ENCODE data around the gene PSME3IP1. TPM values are rescaled to one million over a fixed set of nuclear protein-coding genes. Genes with fewer than 3 reads are reported as not detected.

Gene PSME3IP1
- total and polyA plus RNA-seq, 5 experiments from 2014 or later: 66.0 to 158 (median 81.4) TPM

DNA sequence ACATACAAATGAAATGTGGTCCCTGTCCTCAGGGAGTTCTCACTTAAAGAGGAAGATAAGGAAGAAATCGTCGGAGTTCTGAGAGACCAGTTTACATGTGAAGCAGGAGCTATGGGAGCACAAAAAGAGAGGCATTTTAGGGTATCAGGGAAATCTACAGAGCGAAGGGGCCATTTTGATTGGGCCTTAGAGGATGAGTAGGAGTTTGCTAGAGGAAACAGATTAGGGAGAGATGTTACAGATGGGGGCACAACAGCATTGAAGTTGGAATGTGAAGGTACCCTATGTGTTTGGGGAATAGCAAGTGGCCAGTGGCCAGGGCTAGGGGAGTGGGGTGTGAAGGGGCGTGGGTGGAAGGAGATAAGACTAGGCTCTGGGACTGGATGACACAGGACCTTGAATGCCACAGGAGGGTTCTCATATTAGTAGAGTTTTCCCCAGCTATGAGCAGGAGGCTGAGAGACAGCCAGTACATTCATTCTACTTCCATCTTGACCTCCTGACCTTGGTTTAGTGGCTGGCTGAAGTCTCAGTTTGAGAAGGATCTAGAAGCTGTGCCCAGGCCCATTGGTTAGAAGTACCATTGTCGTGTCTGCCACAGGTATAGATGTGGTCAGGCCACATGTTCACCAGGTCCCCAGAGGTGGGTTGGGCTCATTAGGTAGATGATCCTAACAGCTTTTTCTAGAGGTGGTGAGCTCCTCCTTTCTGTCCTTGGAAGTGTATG is 58.6 kb downstream of the PSME3IP1 start:
- H3K9me3 Mint-ChIP-seq: no peaks in the 10 kb centered on the region
- no peak for ATAC-seq
- peak overlapping the region; percentile 89 to 98 (median 96) for H3K27ac Mint-ChIP-seq
- no peak for DNase-seq
- peak overlapping the region in 8 of 10 donors; percentile 27 to 76 (median 63) for H3K4me3 Mint-ChIP-seq
- no peaks in the 10 kb centered on the region for H3K27me3 Mint-ChIP-seq
- POLR2A ChIA-PET: interaction anchor here (0.5 to 2.8 kb wide), 10 partner anchors 8 to 136 kb away, joined by 3 to 16 read pairs (median 6); partner anchors contain the start of gene CPNE2
- peaks cover 67 to 94% (median 84%) of the 10 kb centered on the region in 4 donors for H3K4me1 Mint-ChIP-seq
- no peaks in the 10 kb centered on the region for H3K36me3 Mint-ChIP-seq

- Mint-ChIP-seq H3K27ac (peak overlapping the region; percentile 85 to 98 (median 96)), H3K4me1 (peaks cover 62 to 86% (median 77%) of the 10 kb centered on the region in 4 donors), H3K36me3 (no peaks in the 10 kb centered on the region), H3K27me3 (no peaks in the 10 kb centered on the region), H3K9me3 (no peaks in the 10 kb centered on the region), H3K4me3 (peak overlapping the region in 7 of 10 donors; percentile 8 to 75 (median 30))
- DNase-seq (no peak), ATAC-seq (no peak)
- POLR2A ChIA-PET: interaction anchor here (0.6 to 2.8 kb wide), 8 partner anchors 9 to 140 kb away, joined by 3 to 16 read pairs (median 6); partner anchors contain the start of gene CPNE2
Observed at GRCh38 chr16:57126411-57126810, 59.4 kb downstream of the PSME3IP1 start.

DNA sequence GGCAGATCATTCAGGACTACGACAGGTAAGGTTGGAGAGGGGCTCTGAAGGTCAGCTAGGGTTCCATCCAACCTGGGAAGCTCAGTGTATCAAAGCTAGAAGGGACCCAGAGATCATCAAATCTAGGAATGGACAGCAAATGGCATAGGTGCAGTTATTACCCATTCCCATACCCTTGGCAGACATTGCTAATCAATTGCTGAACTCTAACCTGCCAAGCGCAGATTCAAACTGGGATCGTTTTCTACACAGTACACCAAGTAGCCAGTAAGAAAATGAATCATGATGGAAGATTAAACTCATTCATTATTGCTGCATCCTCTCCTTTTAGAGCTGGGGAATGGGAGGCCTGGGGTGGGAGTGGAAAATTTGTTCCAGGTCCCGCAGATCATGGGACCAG is 59.9 kb downstream of the PSME3IP1 start:
- POLR2A ChIA-PET: interaction anchor here (0.6 to 2.8 kb wide), 4 partner anchors 9 to 139 kb away, joined by 3 to 16 read pairs (median 6); no protein-coding TSS in a partner anchor
- Mint-ChIP-seq H3K27ac (peak overlapping the region in 9 of 10 donors; percentile 60 to 98 (median 96)), H3K27me3 (no peaks in the 10 kb centered on the region), H3K4me3 (peak overlapping the region in 3 of 10 donors; percentile 15 to 41 (median 30)), H3K4me1 (peaks cover 61 to 81% (median 72%) of the 10 kb centered on the region in 4 donors), H3K36me3 (no peaks in the 10 kb centered on the region), H3K9me3 (no peaks in the 10 kb centered on the region)
- ATAC-seq: no peak
- DNase-seq: no peak

GRCh38 chr16:57125376-57125775 is 60.5 kb downstream of the PSME3IP1 start:
- Mint-ChIP-seq H3K4me1 (peaks cover 57 to 75% (median 67%) of the 10 kb centered on the region in 4 donors), H3K9me3 (no peaks in the 10 kb centered on the region), H3K4me3 (peak overlapping the region in 3 of 10 donors; percentile 9 to 30 (median 29)), H3K36me3 (no peaks in the 10 kb centered on the region), H3K27ac (peak overlapping the region in 7 of 10 donors; percentile 27 to 98 (median 92)), H3K27me3 (no peaks in the 10 kb centered on the region)
- ATAC-seq (no peak), DNase-seq (no peak)
- POLR2A ChIA-PET: interaction anchor here (2.8 kb wide), 1 partner anchor 10 kb away, joined by 16 read pairs; no protein-coding TSS in a partner anchor

- H3K9me3 Mint-ChIP-seq: no peaks in the 10 kb centered on the region
- peak overlapping the region; percentile 86 to 98 (median 92) for H3K27ac Mint-ChIP-seq
- peak in 2 of 10 donors; percentile 34 to 45 for DNase-seq
- peak; percentile 29 to 30 for ATAC-seq
- no peaks in the 10 kb centered on the region for H3K36me3 Mint-ChIP-seq
- H3K4me3 Mint-ChIP-seq: peak overlapping the region in 9 of 10 donors; percentile 50 to 82 (median 67)
- H3K4me1 Mint-ChIP-seq: peaks cover 48 to 63% (median 56%) of the 10 kb centered on the region in 4 donors
- H3K27me3 Mint-ChIP-seq: no peaks in the 10 kb centered on the region
- POLR2A ChIA-PET: interaction anchor here (0.6 to 1.6 kb wide), 10 partner anchors 10 to 875 kb away, joined by 3 to 4 read pairs (median 3); no protein-coding TSS in a partner anchor
Observed at GRCh38 chr16:57123974-57124674, 61.7 kb downstream of the PSME3IP1 start.

DNA sequence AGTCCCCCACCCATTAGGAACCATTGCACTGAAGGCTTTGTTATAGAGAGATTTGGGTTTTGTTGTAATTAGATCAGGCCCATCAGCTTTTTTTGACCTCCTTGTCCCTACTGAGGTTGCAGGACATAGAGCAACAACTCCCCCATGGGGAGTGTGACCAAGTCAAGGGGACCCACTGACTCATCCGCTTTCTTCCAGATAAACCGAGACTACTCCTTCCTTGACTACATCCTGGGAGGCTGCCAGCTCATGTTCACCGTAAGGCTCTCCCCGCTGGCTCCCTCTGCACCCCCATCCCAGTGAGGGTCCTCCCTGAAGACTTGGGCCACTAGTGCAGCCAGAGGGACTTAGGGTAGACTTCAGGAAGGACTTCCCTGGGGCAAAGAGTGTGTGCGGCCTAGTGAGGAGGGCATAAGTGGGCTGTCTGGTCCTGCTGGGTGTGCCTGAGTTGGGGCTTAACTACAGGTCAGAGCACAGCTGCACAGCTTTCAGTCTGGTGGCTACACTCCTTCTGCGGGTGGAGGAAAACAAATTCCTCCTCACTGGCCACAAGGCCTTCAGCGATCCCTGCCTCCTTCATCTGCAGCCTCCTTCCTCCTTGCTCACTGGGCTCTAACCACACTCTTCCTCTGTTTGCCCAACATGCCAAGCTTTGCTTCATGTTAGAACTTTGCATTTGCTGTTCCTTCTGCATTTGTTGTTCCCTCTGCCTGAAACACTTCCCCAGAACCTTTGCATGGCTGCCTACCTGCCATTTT is 62.4 kb downstream of the PSME3IP1 start:
- Mint-ChIP-seq H3K27me3 (no peaks in the 10 kb centered on the region), H3K27ac (peak overlapping the region; percentile 86 to 98 (median 92)), H3K36me3 (no peaks in the 10 kb centered on the region), H3K4me3 (peak overlapping the region in 9 of 10 donors; percentile 50 to 82 (median 67)), H3K4me1 (peaks cover 41 to 57% (median 49%) of the 10 kb centered on the region in 4 donors), H3K9me3 (no peaks in the 10 kb centered on the region)
- ATAC-seq: no peak
- no peak for DNase-seq
- POLR2A ChIA-PET: interaction anchor here (0.7 to 1.6 kb wide), 8 partner anchors 12 to 876 kb away, joined by 3 to 5 read pairs (median 3); no protein-coding TSS in a partner anchor

GRCh38 chr16:57118461-57119084 is 67.3 kb downstream of the PSME3IP1 start:
- POLR2A ChIA-PET: interaction anchor here (0.6 to 1.2 kb wide), 3 partner anchors 13 to 100 kb away, joined by 3 to 4 read pairs (median 3); no protein-coding TSS in a partner anchor
- H3K9me3 Mint-ChIP-seq: peaks cover 0 to 2% (median 0%) of the 10 kb centered on the region in 9 donors
- H3K27me3 Mint-ChIP-seq: no peaks in the 10 kb centered on the region
- H3K4me1 Mint-ChIP-seq: peaks cover 5 to 19% (median 8%) of the 10 kb centered on the region in 4 donors
- H3K36me3 Mint-ChIP-seq: no peaks in the 10 kb centered on the region
- ATAC-seq: no peak
- H3K27ac Mint-ChIP-seq: peak overlapping the region in 1 of 10 donors; percentile 84
- no peak for DNase-seq
- no peak overlapping the region for H3K4me3 Mint-ChIP-seq

DNA sequence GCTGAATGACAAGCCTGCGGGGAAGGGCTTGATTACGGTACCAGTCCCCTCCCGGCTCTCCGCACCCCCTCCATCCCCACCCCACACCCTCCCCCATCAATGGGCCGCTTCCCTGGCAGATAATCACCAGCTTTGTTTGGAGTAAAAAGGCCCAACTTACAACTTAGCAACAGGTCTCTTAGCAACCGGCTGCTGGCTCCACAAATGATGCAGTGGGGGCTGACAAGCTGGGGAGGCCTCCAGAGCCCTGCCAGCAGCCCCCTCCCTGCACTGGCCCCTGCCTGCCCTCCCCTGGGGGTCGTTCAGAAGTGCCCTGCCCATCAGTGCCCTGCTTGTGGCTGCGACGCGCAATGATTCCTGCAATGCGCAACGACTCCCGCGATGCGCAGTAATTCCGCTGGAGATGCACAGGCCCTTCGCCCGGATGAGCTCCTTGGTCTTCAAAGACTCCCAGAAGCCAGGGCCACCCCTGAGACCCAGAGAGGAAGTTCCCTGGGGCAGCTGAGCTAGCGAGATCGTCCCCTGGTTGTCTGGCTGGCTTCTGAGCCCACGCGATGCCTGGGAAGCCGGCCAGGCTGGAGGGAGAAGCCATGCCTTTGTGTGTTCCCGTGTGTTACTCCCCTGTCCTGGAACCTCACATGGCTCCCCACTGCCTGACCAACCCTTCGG is 70.2 kb downstream of the PSME3IP1 start:
- Mint-ChIP-seq H3K27me3 (no peaks in the 10 kb centered on the region), H3K36me3 (no peaks in the 10 kb centered on the region), H3K4me1 (peaks cover 0 to 10% (median under 1%) of the 10 kb centered on the region in 4 donors), H3K9me3 (peaks cover 0 to 2% (median 0%) of the 10 kb centered on the region in 9 donors), H3K27ac (peak overlapping the region in 1 of 10 donors; percentile 32), H3K4me3 (no peak overlapping the region)
- ATAC-seq (no peak), DNase-seq (no peak)
- POLR2A ChIA-PET: no interaction called here

DNA sequence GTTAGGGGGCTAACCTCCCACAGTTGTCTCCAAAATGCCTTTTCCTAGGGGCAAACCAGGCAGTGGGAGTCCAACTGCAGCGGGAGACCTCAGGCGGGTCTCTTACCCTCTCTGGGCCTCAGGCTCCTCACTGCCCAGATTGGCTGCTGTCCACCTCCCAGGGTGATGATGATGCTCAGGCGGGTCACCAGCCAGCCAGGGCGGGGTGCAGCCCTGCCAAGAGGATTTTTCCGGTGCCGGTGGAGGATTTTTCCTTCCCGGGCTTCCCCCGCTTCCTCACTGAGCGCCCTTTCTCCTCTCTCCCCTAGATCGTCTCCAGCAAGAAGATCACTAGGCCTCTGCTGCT is 70.7 kb downstream of the PSME3IP1 start:
- Mint-ChIP-seq H3K4me3 (no peak overlapping the region), H3K4me1 (peaks cover 0 to 10% (median 2%) of the 10 kb centered on the region in 4 donors), H3K9me3 (peaks cover 0 to 2% (median 0%) of the 10 kb centered on the region in 9 donors), H3K27ac (no peak overlapping the region), H3K36me3 (no peaks in the 10 kb centered on the region), H3K27me3 (no peaks in the 10 kb centered on the region)
- ATAC-seq (no peak), DNase-seq (no peak)
- POLR2A ChIA-PET: interaction anchor here (0.7 kb wide), 1 partner anchor 32 kb away, joined by 3 read pairs; no protein-coding TSS in a partner anchor

GRCh38 chr16:57113664-57114063 is 72.2 kb downstream of the PSME3IP1 start:
- H3K4me3 Mint-ChIP-seq: no peak overlapping the region
- DNase-seq (no peak), ATAC-seq (no peak)
- POLR2A ChIA-PET: interaction anchor here (1.0 to 1.4 kb wide), 2 partner anchors 13 to 20 kb away, joined by 3 to 5 read pairs; no protein-coding TSS in a partner anchor
- H3K36me3 Mint-ChIP-seq: no peaks in the 10 kb centered on the region
- peak overlapping the region in 1 of 10 donors; percentile 39 for H3K27ac Mint-ChIP-seq
- peaks cover 0 to 2% (median 0%) of the 10 kb centered on the region in 9 donors for H3K9me3 Mint-ChIP-seq
- H3K4me1 Mint-ChIP-seq: peaks cover 0 to 10% (median 2%) of the 10 kb centered on the region in 4 donors
- no peaks in the 10 kb centered on the region for H3K27me3 Mint-ChIP-seq

DNA sequence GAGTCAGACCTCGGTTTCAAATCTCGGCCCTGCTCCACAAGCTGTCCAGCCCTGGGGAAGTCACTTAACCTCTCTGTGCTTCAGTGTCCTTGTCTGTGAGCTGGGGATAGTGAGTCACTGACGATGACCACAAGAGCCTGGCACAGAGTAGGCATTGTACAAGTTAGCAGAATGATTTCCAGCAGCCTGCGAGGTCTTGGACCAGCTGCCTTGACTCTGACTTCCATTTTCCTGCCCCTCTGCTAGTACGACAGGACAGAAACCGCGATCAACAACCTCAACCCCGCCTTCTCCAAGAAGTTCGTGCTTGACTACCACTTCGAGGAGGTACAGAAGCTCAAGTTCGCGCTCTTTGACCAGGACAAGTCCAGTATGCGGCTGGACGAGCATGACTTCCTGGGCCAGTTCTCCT is 72.8 kb downstream of the PSME3IP1 start:
- POLR2A ChIA-PET: interaction anchor here (1.0 to 1.4 kb wide), 2 partner anchors 14 to 20 kb away, joined by 3 to 5 read pairs; no protein-coding TSS in a partner anchor

More for the DNA sequence above, 72.8 kb downstream of the PSME3IP1 start:
- H3K27ac Mint-ChIP-seq: no peak overlapping the region
- H3K36me3 Mint-ChIP-seq: no peaks in the 10 kb centered on the region
- ATAC-seq (no peak), DNase-seq (no peak)
- H3K4me1 Mint-ChIP-seq: peaks cover 0 to 5% (median 2%) of the 10 kb centered on the region in 4 donors
- no peak overlapping the region for H3K4me3 Mint-ChIP-seq
- H3K9me3 Mint-ChIP-seq: peaks cover 0 to 2% (median 0%) of the 10 kb centered on the region in 9 donors
- H3K27me3 Mint-ChIP-seq: no peaks in the 10 kb centered on the region
